SU-DHL-6 (cell line): ENCODE data around the gene SH3PXD2B.

Experiments
- CTCF ChIP-seq: fragments of 200-600 bp; sonication (generic); IDR thresholded peaks from one replicate; pipeline ENCODE4 v1.5.1; 2017; ENCODE audit warnings: antibody characterized with exemption, mild to moderate bottlenecking, low read length, moderate library complexity; ENCODE audit not compliant: insufficient read depth, poor library complexity, severe bottlenecking
- EZH2phosphoT487 ChIP-seq: fragments of 200-600 bp; sonication (generic), shearing (Covaris generic); conservative IDR thresholded peaks from 2 replicates; pipeline ENCODE4 v1.6.1; 2018; ENCODE audit warnings: mild to moderate bottlenecking, antibody characterized with exemption, low read length, moderate library complexity, mixed read lengths

GRCh38 chr5:172463031-172463430, 8.7 kb upstream of the SH3PXD2B start:
- TF ChIP-seq CTCF (no peak), EZH2phosphoT487 (no peak)
